NCI-H187 (cell line): ENCODE measurements around the gene GLIS1.

Source experiments
- DNase-seq, 2 experiments: peaks; one replicate each; lab custom pipeline; 2025; lab: John Stamatoyannopoulos, UW

The GLIS1 gene

GRCh38 chr1:53508991-53509666 lies 229.8 kb downstream of the GLIS1 start:
- DNase-seq = no peak

DNA sequence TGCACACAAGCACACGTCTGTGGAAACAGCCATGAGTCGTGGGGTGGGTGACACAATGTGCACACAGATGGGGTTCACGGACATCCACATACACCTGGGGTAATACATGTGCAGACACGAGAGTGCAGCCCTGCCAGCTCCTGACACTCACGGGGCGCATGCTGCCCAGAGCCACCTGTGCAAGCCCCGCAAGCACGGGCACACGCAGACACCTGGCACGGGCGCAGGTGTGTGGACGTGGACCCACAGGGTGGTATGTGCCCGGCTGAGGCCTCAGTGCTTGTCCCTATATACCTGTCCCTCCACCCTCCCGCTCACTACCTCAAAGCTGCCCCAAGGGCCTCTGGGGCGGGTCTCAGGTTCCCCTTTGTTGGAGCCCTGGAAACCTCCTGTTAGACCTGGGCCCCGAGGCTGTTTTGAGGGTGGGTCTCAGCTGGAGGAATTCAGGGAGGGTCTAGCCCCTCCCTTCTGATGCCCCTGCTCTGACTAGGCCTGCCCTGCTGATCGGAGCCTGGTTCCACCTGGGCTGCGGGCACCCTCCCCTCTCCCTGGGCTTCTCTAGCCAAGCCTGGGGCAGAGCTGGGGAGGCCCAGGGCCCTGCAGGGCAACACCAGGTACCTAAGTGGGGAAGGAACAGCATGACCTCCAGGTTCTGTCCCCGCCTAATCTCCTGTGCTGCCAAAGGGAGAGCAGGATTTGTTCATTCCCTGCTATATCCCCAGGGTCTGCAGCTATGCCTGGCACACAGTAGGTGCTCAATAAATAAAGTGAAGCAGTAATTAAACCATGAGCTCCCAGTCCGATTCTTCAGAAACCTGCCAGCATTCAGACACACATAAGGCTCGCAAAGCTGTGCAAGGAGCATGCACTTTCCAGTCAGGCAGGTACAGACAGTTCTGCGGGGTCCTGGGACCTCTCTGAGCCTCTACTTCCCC lies 230.6 kb downstream of the GLIS1 start:
- no peak for DNase-seq

DNA sequence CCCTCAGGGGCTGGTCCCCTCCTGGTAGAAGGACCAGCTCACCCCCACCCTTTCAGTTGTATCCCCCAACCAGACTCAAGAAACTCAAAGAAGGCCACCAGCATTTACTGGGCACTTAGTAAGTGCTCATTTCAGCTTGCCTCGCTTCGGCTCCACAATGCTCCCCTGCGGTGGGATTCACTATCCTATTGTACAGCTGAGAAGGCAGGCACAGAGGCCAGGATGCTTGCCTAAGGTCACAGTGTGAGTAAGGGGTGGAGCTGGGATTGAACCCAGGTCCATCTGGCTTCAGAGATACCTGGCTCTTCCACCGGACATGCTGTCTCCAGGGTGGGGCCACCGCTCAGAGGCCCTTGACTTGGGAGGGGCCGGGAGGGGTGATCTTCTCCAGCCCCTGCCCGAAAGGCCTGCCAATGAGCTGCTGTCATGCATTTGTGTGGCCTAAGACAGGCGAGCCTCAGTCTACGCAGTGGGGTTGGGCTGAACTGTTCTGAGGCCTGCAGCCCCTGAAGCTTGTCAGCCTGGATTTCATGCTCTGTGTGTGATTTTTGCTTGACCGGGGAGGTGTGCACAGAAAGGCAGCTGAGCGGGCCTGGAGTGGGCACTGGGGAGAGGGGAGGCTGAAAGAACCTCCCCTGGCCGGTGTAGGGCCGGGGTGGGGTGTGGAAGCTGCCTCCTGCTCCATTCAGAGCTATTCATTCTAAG lies 231.7 kb downstream of the GLIS1 start:
- no peak for DNase-seq

GRCh38 chr1:53506355-53507050 lies 232.5 kb downstream of the GLIS1 start:
- DNase-seq = no peak

DNA sequence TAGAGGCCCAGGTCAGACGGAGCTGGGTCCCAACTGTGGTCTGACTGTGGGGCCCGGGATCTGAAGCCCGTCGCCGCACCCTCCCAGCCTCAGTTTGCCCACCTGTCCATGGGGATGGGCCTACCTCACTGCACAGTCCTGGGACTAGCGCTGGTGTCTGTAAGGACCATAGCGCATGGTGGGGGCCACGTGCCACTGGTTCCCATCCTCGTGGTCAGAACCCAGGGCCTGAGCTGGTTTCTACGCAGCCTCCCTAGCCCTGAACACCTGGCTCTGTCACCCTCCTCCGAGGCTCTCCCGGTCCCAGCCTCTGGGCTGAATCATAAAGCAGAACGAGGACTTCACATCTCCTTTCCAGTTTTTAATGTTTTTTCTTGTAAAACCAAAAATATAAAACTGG lies 233.1 kb downstream of the GLIS1 start:
- DNase-seq = no peak

DNA sequence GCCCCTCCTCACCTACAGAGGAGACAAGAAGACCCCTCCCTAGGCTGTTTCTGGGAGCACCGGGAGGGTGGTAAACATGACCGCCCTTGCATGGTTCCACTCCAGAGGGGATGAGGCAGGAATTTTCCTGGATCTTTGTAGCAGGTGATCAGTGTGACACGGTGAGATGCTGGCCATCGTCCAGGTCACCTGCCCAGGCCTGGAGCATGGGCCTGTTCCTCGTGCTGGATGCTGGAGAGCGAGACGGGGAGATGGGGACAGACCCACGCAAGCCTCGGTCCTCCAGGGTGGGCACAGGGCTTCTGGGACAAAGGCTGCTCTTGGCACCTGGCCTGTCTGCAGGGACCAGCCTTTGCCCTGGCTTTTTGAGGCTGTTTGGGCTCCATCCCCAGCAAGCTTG lies 233.6 kb downstream of the GLIS1 start:
- no peak for DNase-seq

- no peak for DNase-seq
These were observed 234.1 kb downstream of the GLIS1 start for GRCh38 chr1:53504901-53505300.

- no peak for DNase-seq
These were observed 235.3 kb downstream of the GLIS1 start for GRCh38 chr1:53503433-53504217.

GRCh38 chr1:53502641-53503432 lies 236.1 kb downstream of the GLIS1 start:
- DNase-seq = no peak

DNA sequence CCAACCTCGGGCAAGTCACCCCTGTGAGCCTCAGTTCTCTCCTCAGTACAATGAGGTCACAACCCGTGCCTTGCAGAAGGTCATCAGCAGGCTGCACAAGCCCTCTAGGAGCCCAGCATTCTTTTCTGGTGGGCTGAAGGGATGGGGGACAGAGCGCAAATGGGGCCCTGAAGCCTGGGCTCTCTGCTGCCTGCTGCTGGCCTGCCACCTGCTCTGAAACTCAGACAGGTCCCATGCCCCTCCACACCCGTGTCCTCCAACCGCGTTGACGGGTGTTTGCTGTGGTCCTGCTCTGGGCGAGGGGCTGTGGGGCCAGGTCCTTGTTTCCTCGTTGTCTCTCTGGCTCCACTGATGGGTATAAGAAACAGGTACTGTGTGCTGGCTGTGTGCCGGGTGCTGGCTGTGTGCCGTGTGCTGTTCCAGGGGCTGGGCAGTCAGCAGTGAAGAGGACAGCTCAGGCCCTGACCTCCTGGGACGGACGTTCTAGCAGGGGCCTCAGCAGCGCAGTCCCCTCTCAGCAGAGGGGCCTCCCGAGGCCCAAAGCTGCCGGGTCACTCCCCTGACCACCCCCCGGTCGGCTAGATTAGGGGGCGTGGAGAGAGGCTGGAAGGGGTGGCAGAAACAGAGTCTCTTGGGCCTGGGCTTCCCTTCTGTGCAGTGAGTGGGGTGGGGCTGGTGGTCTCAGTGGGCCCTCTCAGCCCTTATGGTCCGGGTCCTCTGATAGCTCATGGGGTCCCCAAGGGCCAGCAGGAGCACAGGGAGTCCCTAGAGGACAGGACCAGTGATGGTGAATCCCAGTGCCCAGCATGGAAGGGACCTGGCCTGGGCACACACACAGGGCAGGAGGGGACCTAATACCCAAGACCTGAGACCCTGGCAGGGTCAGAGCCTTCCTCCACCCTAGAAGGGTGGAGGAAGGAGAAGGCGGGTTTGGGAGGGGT lies 237.6 kb downstream of the GLIS1 start:
- DNase-seq = no peak

DNA sequence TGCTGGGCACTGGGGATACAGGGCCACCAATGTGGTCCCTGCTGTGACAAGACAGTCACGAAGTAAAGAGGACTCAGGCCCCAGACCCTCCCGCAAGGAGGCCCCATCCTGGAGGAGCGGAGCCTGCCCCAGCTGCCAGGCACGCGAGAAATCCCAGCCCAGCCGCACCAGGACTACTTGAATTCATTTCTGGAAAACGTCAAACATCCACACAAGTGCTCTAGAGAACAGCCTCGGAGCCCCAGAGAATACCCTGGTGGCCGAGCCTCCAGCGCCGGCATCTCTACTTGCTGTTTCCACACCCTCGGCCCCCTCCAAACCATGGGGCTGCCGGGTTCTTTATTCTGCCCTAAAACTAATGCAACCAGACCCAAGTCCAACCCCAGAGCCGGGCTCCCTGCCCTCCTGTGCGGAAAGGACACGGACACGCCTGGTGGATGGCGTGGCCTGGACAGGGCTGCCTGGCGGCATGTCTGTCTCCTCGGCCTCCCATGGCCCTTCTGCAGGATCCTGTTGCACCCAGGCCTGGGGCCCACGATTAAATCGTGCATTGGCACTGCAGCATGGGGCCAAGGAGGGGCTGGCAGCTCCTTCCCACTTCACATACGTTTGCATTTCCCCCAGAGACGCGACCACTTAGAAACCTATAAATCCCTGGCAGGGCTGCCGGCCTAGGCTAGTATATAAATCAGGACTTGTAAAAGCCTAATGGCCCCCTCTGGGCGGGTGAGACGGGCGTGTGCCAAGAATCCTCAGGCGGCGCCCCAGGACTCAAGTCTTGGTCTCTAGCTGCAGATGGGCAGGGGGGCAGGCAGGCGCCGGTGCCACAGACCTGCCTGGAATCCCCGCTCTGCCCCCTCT lies 238.5 kb downstream of the GLIS1 start:
- DNase-seq = no peak

DNA sequence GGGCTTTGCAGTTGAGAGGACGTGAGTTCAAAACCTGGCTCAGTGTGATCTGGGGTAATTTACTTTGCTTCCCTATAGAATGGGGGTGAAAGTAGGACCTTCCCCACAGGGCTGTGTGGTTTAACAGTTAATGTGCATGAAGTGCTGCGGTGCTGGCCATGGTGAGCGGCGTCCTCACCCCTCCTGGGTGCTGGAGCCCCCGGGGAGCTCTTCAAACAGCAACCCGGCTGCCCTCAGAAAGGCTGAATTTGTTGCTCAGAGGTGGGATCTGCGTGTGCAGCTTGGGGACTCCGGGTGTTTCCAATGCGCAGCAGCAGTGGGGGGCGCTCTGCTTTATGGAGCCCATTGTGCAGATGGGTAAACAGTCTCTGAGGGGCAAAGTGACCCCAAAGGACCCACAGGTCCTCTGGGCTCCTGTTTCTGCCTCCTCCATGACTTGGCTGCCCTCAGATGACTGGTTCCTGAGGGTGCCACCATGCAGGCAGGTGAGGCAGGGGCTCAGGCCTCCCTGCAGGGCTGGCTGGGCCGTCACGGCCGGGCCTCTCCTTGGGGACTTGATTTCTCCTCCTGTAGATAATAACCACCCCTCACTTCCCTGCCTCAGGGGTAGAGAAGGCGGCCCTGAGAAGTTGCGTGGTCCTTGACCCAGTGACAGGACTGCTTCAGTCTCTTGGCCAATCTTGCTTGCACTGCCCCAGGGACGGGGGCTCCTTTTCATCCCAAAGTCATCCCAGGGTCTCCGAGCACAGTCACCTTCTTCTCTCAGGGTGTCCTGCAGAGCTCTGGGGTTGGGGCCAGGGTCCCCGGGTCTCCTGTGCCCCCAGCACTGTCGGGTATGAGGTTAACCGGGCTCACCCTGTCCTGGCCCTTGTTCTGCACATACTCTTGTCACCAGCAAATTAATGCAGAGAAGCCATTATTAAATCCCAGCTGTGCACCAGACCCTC lies 239.4 kb downstream of the GLIS1 start:
- DNase-seq = no peak

- DNase-seq = no peak
These were observed 240.3 kb downstream of the GLIS1 start for GRCh38 chr1:53498555-53499131.

DNA sequence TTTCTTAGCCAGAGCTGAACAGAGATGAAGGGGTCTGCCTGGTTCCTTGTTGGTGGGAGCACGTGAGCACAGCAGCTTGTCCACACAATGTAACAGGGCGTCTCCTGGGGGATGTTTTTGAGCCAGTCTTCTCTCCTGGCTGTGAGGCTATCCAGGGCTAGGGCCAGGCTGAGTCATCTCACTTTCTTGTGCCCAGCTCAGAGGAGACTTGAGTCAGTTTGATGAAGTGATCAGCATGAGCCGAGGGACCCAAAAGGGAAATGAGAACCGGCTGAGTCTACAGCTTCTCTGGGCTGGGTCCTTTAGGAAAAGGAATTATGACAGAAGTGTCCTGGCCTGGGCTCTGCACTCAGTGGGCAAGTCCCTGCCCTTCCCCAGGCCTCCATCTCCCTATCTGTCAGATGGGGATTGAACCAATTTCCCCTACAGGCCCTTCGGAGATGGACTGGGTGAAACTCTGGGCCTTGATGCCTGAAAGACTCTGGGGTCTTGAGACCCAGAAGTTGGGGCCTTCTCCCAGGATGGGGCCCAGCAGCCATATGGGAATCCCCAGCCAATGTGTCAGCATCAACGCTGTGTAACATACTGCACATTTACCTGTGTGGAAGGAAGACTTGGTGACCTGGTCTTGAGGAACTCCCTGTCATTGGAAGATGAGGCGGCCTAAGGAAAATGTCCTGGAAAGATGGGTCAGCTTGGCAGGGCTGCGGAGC lies 243.2 kb downstream of the GLIS1 start:
- DNase-seq = no peak

- no peak for DNase-seq
These were observed 248.6 kb downstream of the GLIS1 start for GRCh38 chr1:53490351-53490750.

DNA sequence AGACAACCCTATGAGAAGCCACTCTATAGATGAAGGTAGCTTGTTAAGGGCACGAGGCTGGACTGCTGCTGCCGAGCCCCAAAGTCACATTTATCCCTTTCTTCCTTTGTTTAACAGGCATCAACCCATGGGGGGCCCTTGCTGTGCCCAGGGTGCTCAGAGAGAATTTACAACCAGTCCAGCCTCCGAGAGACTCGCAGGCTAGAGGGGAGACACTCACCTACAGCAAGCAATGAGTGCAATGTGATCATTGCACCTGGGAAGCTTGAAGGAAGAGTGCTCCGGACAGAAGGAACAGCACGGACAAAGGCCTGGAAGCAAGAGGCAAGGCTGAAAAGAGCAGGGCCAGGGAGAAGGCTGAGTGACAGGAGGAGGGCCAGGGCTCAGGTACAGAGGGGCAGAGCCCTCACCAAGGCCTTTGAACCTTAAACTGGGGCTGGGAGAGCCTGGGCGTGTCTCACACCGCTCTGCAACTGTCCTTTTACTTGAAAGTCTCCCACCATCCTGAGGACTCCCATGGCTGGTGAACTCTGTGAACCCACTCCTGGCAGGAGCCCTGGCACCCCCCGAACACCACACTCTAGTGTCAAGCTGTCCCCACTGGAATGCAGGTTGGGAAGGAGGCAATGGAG lies 252.5 kb downstream of the GLIS1 start:
- no peak for DNase-seq
